Omental fat pad (tissue), 4 donors: ENCODE data around the gene PLAAT4. TPM values are rescaled to one million over a fixed set of nuclear protein-coding genes. Genes with fewer than 3 reads are reported as not detected.

Source experiments
- ATAC-seq: fragments of 150-250 bp; one replicate; pipeline ENCODE4 v1.9.1; 2016; ENCODE audit warnings: mild to moderate bottlenecking, moderate library complexity; ENCODE audit not compliant: low FRiP score
- DNase-seq: peaks from one replicate; pipeline ENCODE4 v3.0.0-alpha.2; 2019; ENCODE audit warnings: low spot score
- CTCF ChIP-seq, 3 donors: fragments of 450-650 bp; IDR thresholded peaks; one replicate each; pipeline ENCODE4 v1.5.1; 2016 to 2017; ENCODE audit warnings: antibody characterized with exemption in 3 of 3, mild to moderate bottlenecking in 3 of 3, moderate library complexity in 2 of 3
- total RNA-seq, 4 donors: library from RNA; depleted of rRNA; stranded (reverse); fragments of >200 nt; gene quantifications; one replicate each; pipeline ENCODE4 v1.1.0, GENCODE V29; 2016

Gene PLAAT4
- total RNA-seq, 4 donors from 2014 or later, result 26.3 to 91.2 (median 32.6) TPM

GRCh38 chr11:63560506-63561180 lies 24.0 kb downstream of the PLAAT4 start:
- no peak for TF ChIP-seq CTCF (IDR thresholded peaks at IDR 0.05)
- no peak for DNase-seq
- ATAC-seq, result peak; percentile 51

GRCh38 chr11:63563201-63564055 lies 26.8 kb downstream of the PLAAT4 start, which contains the start of gene PLAAT2:
Gene PLAAT2, minus strand, starts transcription at chr11:63563379. Its CDS starts 55 bp downstream, at chr11:63563324.
- no peak for ATAC-seq
- TF ChIP-seq CTCF (IDR thresholded peaks at IDR 0.05), result no peak
- no peak for DNase-seq

GRCh38 chr11:63564056-63564774 lies 27.6 kb downstream of the PLAAT4 start:
- ATAC-seq, result no peak
- DNase-seq, result no peak
- TF ChIP-seq CTCF (IDR thresholded peaks at IDR 0.05), result no peak

- ATAC-seq (no peak), DNase-seq (no peak)
- TF ChIP-seq CTCF (IDR thresholded peaks at IDR 0.05), result no peak
Measured at GRCh38 chr11:63564784-63565350, 28.3 kb downstream of the PLAAT4 start.

GRCh38 chr11:63567044-63567840 lies 30.6 kb downstream of the PLAAT4 start:
- TF ChIP-seq CTCF (IDR thresholded peaks at IDR 0.05), result no peak
- DNase-seq (no peak), ATAC-seq (peak; percentile 96)

GRCh38 chr11:63569570-63569969 lies 33.0 kb downstream of the PLAAT4 start:
- DNase-seq (no peak), ATAC-seq (no peak)
- TF ChIP-seq CTCF (IDR thresholded peaks at IDR 0.05), result no peak
